ENCODE data around the gene MTURN.
"Not testable (repeated sequence)": the region's sequence is repeated elsewhere in the genome, so short reads cannot be mapped to it uniquely, and the experiment has no call there.

The MTURN gene

DNA sequence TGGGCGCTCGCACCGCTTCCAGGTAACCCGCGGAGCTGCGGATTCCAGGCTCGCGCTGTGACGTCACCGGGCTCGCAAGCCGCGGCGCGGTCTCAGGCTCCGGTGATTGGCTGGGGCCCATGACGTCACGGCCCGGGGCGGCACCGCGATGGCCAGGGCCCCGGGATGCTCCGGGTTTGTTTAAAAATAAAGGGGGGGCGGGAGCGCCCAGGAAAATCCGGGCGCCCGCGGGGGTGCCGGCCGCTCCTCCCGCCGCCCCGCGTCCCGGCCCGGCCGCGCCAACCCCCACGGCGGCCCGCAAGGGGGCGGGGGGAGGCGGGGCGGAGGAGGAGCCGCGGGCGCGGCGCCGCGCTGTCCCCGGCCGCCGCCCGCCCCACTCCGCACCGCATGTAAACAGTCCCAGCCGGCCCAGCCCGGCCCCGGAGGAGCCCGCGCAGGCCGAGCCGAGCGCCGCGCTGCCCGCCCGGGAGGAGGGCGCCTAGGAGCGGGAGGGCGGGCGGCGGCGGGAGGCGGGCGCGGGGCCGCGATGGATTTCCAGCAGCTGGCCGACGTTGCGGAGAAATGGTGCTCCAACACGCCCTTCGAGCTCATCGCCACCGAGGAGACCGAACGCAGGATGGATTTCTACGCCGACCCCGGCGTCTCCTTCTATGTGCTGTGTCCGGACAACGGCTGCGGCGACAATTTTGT is at the start of gene MTURN:
Gene MTURN (plus strand): TSS at position 376 of the 690 bp plus-strand sequence. CDS start 151 bp downstream, at position 527.
- peak; percentile 95 for DNase-seq (ENCODE audit: low spot score)

- DNase-seq (ENCODE audit: low spot score): no peak
Measured at GRCh38 chr7:30086529-30086928, 48.3 kb upstream of the MTURN start.

DNA sequence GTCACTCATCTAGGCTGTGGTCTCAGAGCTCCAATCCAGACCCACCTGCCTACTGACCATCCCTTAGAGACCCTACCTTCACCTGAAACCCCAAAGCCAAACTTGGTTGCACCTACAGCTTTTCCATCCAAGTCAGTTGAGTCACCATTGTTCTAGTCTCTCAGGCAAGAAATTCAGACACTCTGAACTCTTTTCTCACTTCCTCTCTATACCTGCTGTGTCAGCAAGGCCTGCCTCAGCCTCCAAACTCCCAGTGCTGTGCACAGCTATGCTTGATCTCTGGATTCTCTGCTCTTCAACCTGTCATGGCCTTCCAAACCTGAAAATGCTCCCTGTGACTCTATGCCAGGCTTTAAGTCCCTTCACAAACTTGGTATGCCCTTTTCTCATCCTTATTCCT is 47.4 kb upstream of the MTURN start:
- no peak for DNase-seq (ENCODE audit: low spot score)

DNA sequence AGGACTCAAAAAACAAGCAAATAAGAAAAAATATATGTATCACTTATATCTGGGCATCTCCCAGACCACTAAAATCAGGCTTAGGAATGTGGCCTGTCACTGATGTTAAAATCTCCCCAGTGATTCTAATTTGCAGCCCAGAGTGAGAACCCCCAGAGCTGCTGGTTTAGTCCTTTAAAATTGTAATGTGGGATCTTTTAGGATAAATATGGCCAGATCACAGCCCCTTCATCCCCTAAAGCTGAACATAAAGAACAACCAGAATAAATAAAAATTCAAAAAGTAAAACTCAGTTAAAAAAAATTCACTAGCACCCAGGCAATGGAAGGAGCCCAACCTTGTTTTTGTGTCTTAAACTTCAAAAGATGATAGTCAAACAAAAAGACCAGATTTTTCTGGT is 46.4 kb upstream of the MTURN start:
- DNase-seq (ENCODE audit: low spot score): no peak

DNA sequence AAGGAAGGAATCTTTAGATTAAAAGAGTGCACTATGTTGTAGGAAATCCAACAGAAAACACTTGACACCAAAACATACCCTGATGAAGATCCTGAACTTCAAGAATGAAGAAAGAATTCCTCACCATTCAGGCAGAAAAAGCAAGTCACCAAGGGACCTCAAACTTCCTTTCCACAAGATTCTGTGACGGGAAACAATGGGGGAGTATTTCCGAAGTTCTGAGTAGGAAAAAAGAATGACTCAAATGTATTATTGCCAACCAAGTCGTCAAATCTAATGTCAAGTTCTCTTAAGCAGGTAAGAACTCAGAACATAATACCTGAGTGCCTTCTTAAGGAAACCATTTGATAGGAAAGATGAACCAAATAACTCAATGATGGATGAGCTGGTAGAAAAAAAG is 44.7 kb upstream of the MTURN start:
- DNase-seq (ENCODE audit: low spot score): no peak

- no peak for DNase-seq (ENCODE audit: low spot score)
Measured at GRCh38 chr7:30091491-30091912, 43.3 kb upstream of the MTURN start.

DNA sequence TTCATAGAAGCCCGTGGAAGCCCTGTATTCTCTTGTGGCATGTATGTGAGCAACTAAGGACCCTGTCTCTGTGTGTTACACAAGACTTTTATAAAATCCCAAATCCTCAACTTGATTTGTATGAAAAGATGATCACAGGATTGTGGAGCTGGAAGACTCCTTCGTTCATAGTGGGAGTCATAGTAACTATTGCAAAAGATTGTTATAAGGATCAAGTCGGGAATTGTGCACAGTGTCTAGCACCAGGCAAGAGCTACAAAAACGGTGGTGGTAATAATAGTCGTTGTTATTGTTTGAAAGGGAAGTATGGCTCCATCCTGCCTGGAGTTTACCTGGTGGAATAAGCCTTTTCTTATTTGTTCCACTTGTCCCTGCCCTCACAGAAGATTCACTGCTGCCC is 42.8 kb upstream of the MTURN start:
- no peak for DNase-seq (ENCODE audit: low spot score)

DNA sequence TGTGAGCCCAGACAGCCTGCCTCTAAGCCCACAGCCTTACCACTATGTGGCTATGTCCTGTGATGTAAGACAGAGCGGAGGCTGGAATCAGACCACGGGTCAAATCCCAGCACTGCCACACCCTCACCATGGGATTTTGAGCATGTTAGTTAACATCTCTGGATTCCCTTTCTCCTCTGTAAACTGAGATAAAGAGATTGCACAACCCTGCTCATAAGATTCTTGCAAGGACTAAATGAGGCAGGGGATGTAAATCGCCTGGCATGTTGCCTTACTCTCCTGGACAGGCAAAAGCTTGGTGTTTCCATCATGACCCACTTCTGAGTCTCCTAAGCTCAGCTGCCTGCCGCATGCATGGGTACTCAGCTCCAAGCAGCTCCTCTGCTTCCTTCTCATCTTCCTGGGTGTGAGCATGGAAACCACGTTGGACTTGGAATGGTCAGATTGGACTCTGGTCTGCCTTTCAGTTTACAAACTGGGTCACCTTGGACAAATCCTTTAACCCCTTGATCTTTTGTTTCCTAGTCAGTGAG is 41.3 kb upstream of the MTURN start:
- no peak for DNase-seq (ENCODE audit: low spot score)

DNA sequence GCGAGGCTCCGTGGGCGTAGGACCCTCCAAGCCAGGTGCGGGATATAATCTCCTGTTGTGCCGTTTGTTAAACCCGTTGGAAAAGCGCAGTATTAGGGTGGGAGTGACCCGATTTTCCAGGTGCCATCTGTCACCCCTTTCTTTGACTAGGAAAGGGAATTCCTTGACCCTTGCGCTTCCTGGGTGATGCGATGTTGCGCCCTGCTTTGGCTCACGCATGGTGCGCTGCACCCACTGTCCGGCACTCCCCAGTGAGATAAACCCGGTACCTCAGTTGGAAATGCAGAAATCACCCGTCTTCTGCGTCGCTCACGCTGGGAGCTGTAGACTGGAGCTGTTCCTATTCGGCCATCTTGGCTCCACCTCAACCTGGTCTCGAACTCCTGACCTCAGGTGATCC is 36.2 kb upstream of the MTURN start:
- DNase-seq (ENCODE audit: low spot score): not testable (repeated sequence)

GRCh38 chr7:30102281-30102680 is 32.5 kb upstream of the MTURN start:
- DNase-seq (ENCODE audit: low spot score): no peak

- DNase-seq (ENCODE audit: low spot score): no peak
Measured at GRCh38 chr7:30104157-30104556, 30.6 kb upstream of the MTURN start.

DNA sequence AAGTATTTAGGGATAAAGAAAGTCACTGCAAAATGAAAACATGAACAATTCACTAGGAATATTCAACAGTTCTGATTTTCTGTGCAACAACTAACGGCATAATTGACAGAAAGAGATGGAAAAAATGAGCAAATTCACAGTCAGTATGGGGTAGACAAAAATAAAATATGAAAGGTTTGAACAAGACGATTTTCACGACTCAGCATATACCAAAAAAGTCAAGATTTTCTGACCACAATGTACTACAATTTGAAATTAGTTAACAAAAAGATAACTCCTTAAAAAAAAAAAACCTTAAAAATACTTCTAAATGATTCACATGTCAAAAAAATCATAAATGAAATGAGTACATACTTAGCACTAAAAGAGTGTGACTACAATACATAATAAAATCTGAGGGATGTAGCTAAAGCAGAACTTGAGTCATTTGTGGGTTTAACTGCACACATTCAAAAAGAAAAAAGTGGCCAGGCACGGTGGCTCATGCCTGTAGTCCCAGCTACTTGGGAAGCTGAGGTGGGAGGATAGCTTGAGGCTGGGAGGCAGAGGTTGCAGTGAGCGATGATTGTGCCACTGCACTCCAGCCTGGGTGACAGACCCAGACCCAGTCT is 22.6 kb upstream of the MTURN start:
- no peak for DNase-seq (ENCODE audit: low spot score)

DNA sequence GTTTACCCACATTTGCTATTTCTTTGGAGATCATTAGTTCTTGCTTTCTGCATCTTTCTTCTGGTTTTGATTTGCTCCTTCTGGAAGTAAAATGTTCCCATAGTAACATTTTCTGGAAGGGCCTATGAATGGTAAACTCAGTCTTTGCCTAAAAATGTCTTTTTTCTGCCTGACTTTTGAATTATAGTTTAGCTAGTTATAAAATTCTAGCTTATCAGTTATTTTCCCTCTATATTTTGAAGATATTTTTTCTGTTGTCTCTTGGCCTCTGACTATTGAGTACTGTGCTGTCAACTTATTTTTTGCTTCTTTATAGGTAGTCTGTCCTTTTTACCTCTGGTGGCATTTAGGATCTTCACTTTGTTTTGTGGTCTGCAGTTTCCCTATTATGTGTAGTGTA is 21.6 kb upstream of the MTURN start:
- no peak for DNase-seq (ENCODE audit: low spot score)

DNA sequence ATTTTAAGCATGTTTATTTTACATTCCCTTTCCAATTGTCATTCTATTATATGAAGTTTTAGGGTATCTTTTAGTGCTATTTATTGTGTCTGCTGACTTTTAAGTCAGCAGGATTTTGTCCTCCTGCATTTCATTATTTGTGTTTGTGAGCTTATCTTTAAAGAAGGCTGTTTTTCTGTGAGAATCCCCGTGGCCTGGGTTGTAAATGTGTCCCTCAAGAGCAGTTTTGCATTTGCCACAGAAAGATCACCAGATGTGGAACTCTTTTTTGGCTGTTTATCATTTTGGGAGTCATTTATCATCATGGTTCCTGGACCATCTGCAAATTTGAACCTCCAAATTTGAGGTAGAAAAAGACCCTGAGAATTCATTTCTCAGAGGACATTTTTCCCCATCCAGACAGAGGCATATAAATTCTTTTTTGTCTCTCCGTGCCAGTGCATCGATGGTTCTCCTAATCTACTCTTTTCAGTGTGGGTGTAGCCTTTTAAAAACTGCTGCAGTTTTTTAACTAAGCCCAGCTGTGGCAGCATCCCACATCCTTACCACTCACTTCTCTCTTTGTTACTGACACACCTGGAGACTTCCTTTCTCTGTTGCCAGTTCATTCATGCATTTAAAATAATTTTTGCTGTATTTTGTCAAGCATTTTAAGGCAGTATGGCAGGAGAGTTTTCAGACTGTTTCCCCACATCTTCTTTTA is 20.1 kb upstream of the MTURN start:
- DNase-seq (ENCODE audit: low spot score): no peak

DNA sequence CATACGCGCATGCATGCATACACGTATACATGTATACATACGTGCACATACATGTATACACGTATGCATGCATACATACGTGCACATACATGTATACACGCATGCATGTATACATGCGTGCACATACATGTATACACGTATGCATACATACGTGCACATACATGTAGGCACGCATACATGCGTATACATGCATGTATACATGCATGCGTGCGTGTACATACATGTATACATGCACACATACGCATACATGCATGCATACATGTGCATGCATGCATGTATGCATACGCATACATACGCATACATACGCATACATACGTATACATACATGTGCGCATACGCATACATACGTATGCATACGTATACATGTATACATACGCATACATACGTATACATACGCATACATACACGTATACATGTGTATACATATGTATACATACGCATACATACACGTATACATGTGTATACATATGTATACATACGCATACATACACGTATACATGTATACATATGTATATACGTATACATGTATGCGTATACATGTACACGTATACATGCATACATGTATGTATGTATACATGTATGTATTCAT is 19.0 kb upstream of the MTURN start:
- DNase-seq (ENCODE audit: low spot score): no peak

DNA sequence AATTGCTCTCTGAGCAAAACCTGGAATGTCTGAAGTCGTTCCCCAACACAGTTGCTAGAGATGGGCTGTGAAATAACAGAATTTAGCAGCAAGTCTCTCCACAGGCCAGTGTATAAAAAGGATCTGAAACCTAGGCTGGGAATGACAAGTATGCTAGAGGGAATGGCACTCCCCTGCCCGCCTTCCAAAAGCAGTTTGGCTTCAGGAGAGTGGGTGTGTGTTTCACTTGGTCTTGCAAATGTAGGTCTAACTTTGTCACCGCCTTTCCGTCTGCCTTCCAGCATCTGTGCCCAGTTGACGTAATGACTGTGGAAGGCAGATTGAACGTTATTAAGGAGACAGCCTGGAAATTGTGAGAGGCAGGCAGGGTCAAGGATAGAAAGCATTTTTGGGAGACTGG is 18.0 kb upstream of the MTURN start:
- DNase-seq (ENCODE audit: low spot score): no peak

DNA sequence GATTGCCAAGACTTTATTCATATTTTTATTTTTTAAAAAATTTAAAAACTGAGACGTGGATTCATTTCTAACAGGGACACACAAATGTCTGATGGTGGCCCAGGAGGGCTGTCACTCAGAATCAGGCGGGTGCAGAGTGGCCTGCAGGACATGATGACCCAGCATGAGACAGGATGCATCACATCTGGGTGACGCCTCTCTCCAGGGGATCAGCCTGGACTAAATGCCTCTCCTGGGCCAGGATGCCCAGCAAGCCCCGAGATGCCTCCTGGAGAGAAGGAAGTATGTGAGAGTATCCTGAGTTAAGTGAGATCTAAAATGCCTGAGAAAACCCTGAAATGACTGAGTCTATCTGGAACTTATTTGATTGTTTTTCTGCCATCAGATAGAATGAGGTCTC is 16.9 kb upstream of the MTURN start:
- DNase-seq (ENCODE audit: low spot score): no peak

GRCh38 chr7:30119890-30120577 is 14.8 kb upstream of the MTURN start:
- DNase-seq (ENCODE audit: low spot score): no peak

DNA sequence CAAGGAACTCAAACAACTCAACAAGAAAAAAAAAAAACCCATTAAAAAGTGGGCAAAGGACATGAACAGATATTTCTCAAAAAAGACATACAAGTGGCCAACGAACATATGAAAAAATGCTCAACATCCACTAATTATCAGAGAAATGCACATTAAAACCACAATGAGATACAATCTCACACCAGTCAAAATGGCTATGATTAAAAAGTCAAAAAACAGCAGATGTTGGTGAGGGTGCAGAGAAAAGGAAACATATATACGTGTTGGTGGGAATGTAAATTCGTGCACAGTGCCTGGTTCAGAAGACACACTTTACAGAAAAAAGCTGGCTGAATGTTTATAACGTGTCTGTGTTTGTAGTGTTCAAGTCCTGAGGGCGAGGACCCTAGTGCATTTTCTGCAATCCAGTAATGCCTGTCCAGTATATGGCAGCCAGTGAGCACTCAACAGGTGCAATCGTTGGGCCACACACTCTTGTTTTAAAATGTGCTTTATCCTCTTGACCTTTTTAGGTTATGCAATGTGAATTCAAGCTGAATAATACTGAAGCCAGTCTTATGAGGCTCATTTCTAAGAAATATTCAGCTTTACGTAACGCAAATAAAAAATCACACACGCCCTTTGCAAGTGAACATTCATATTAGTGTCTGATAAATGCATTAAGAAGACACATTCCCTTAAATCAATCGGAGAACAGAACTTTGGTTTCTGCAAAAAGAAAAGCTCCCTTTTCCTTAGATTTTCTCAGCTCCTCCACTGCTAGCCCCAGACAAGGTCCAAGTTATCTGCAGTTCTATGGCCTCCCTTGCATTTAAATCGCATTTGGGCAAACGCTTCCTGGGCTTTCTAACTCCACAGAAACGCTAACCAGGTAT is 813 bp upstream of the MTURN start:
- DNase-seq (ENCODE audit: low spot score): no peak

DNA sequence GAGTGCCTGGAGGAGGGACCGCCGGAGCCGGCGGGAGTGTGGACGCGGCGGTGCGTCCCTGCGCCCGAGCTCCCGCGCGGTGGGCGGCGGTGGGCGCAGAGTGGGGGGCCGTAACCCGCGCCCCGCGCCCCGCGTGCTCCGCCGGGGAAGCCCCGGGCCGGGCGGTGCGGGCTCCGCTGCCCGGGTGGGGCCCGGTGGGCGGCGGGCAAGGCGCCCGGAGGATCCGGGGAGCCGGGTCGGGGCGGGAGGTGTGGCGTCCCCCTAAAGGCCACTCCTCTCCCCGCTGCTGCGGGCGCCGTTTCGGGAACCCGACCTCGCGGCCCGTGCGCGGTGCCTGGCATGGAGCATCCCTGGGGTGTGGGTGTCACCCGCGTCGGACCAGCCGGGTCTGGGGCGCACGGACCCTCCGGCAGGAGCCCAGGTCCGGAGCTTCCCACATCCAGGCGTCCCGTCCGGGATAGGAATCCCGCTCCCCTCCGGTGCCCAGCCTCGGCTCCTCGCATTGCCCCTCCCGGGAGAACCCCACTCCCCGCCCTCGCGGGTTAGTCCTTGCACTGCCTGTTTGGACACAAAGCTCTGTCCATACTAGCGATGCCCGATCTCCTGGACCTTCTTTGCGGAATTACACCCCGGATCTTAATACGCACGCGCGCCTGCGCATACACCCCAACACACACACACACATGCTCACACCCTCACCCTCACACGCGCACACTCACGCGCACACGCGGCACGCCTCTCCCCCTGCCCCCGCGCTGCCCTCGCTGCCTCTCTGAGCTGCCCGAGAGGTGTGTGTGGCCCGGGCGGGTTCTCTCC is 723 bp downstream of the MTURN start:
- DNase-seq (ENCODE audit: low spot score): peak; percentile 61

Data from hematopoietic multipotent progenitor cell treated with erythropoietin and hydrocortisone succinate and interleukin-3 and kit ligand, for 15 days (in vitro differentiated cells).